DOHH2 (cell line): ENCODE results near the gene B4GALT5.
A peak's percentile ranks its signal among the peaks of the same experiment; 100 is the strongest.

Experiments used
- H3F3A ChIP-seq: fragments of 200-600 bp; sonication (generic), shearing (Covaris generic); 2 replicates; pipeline ENCODE4 v1.6.0; 2016; ENCODE audit warnings: antibody characterized with exemption, mild to moderate bottlenecking; ENCODE audit not compliant: control insufficient read depth, insufficient read depth
- H3K27ac ChIP-seq: fragments of 200-600 bp; sonication (generic); 2 replicates; pipeline ENCODE4 v1.5.1; 2014; ENCODE audit warnings: low read depth, mild to moderate bottlenecking, low read length, moderate library complexity
- H3K27me3 ChIP-seq: fragments of 200-600 bp; sonication (generic); 2 replicates; pipeline ENCODE4 v1.6.1; 2014; ENCODE audit warnings: mild to moderate bottlenecking, low read length, mixed read lengths; ENCODE audit not compliant: control insufficient read depth
- H3K36me3 ChIP-seq: fragments of 200-600 bp; sonication (generic); 2 replicates; pipeline ENCODE4 v1.6.1; 2014; ENCODE audit warnings: mild to moderate bottlenecking, low read length, moderate library complexity, mixed read lengths; ENCODE audit not compliant: control insufficient read depth
- H3K4me1 ChIP-seq: fragments of 200-600 bp; sonication (generic); 2 replicates; pipeline ENCODE4 v1.6.1; 2014; ENCODE audit warnings: mild to moderate bottlenecking, low read length, mixed read lengths; ENCODE audit not compliant: control insufficient read depth
- H3K4me2 ChIP-seq: fragments of 200-600 bp; sonication (generic); 2 replicates; pipeline ENCODE4 v1.6.0; 2014; ENCODE audit warnings: mild to moderate bottlenecking, low read length, moderate library complexity
- H3K4me3 ChIP-seq: fragments of 200-600 bp; sonication (generic); 2 replicates; pipeline ENCODE4 v1.5.1; 2014; ENCODE audit warnings: mild to moderate bottlenecking, low read length, mixed read lengths
- H3K79me2 ChIP-seq: fragments of 200-600 bp; sonication (generic); 2 replicates; pipeline ENCODE4 v1.6.1; 2014; ENCODE audit warnings: mild to moderate bottlenecking, low read length, mixed read lengths; ENCODE audit not compliant: control insufficient read depth
- H3K9me2 ChIP-seq: fragments of 200-600 bp; sonication (generic); replicated peaks from 2 replicates; pipeline ENCODE4 v1.6.1; 2014; ENCODE audit warnings: mild to moderate bottlenecking, low read length, mixed read lengths; ENCODE audit not compliant: control insufficient read depth
- H3K9me3 ChIP-seq: fragments of 200-600 bp; sonication (generic); 2 replicates; pipeline ENCODE4 v1.6.1; 2014; ENCODE audit warnings: antibody characterized with exemption, low read length, mixed read lengths; ENCODE audit not compliant: control insufficient read depth, insufficient read depth
- H4K20me1 ChIP-seq: fragments of 200-600 bp; sonication (generic); 2 replicates; pipeline ENCODE4 v1.6.0; 2014; ENCODE audit warnings: low read depth, mild to moderate bottlenecking, antibody characterized with exemption, low read length, moderate library complexity; ENCODE audit not compliant: control insufficient read depth, insufficient read depth
- EZH2phosphoT487 ChIP-seq: fragments of 200-600 bp; sonication (generic); IDR thresholded peaks from 2 replicates; pipeline ENCODE4 v1.6.1; 2017; ENCODE audit warnings: borderline replicate concordance, mild to moderate bottlenecking, antibody characterized with exemption, low read length, moderate library complexity, mixed read lengths
- TF ChIP-seq, protein P1 (sequence below): fragments of 200-600 bp; sonication (generic); IDR thresholded peaks from one replicate; pipeline ENCODE4 v1.5.1; 2014; ENCODE audit warnings: antibody characterized with exemption, mild to moderate bottlenecking, low read depth, low read length; ENCODE audit not compliant: poor library complexity, severe bottlenecking

B4GALT5 gene

DNA sequence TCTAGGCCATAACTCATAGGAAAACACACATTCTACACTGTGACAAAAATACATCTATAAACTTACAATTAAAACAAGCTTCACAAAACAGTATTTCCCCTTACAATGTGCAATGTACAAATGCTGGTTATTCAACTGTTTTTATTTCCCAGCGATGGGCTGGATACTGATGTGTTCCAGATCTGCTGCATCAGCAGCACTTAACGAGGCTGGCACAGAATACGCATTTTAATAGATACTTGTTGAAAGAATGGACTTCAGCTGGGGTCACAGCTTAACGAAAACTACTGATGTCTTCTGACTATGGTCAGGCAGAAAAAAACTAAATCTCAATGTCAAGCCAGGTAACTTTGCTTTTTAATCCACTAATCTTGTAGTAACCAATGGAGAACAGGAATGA is 70.9 kb downstream of the B4GALT5 start:
- H3K79me2 ChIP-seq = no peaks in the 10 kb centered on the region
- no peaks in the 10 kb centered on the region for H3K9me2 ChIP-seq
- H3K4me2 ChIP-seq = no peak overlapping the region
- H3K36me3 ChIP-seq = peaks cover 86% of the 10 kb centered on the region
- TF ChIP-seq, protein P1, sequence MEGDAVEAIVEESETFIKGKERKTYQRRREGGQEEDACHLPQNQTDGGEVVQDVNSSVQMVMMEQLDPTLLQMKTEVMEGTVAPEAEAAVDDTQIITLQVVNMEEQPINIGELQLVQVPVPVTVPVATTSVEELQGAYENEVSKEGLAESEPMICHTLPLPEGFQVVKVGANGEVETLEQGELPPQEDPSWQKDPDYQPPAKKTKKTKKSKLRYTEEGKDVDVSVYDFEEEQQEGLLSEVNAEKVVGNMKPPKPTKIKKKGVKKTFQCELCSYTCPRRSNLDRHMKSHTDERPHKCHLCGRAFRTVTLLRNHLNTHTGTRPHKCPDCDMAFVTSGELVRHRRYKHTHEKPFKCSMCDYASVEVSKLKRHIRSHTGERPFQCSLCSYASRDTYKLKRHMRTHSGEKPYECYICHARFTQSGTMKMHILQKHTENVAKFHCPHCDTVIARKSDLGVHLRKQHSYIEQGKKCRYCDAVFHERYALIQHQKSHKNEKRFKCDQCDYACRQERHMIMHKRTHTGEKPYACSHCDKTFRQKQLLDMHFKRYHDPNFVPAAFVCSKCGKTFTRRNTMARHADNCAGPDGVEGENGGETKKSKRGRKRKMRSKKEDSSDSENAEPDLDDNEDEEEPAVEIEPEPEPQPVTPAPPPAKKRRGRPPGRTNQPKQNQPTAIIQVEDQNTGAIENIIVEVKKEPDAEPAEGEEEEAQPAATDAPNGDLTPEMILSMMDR = no peak
- no peak for TF ChIP-seq EZH2phosphoT487
- no peaks in the 10 kb centered on the region for H4K20me1 ChIP-seq
- peaks cover 18% of the 10 kb centered on the region for H3K4me1 ChIP-seq
- H3K27ac ChIP-seq = no peak overlapping the region
- H3K9me3 ChIP-seq = no peaks in the 10 kb centered on the region
- H3F3A ChIP-seq = peaks cover 13% of the 10 kb centered on the region
- no peaks in the 10 kb centered on the region for H3K27me3 ChIP-seq
- H3K4me3 ChIP-seq = no peak overlapping the region

DNA sequence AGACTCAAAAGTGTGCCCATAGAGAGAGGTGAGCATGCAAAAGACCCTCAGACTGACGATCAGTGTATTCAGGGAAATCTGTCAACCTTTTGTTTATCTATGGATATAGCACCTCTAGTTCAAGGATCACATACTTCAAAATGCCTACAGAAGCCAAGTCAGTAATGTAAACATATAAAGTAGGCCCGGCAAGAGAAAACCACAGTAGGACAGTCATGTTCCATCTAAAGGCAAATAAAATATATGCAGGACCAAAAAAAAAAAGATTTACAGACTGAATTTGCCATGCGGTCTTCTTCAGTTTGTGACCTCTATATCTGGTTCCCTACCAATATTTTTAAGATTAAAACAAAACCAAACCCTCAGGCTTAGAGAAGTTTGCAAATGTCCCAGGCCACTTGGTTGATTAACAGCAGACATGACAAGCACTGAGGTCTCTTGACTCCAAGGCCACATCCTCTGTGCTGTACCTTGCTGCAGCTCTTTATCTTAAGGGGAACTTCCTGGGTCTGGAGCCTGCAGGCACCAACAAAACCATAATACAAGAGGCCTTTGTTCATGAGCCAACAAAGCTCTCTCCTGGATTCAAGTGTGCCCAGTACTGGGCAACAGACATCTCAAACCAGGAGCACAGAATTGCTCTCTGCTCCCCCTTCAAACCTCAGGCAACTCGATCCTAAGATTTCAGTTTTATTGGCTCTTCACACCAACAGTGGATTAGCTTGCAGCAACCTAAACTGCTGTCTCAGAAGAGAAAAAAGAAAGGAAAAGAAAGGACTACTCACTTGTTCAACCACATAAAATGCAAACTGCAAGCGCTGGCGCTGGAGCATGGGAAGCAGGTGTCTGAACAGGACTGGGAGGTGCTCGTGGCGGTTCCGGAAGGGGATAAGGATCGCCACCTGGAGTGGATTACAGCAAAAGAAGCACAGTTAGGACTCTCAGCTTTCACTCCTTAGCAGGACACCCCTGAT is 71.7 kb downstream of the B4GALT5 start:
- no peaks in the 10 kb centered on the region for H3K9me2 ChIP-seq
- H3K36me3 ChIP-seq = peaks cover 84% of the 10 kb centered on the region
- no peak overlapping the region for H3K27ac ChIP-seq
- H3K4me3 ChIP-seq = no peak overlapping the region
- no peak overlapping the region for H3K4me2 ChIP-seq
- H4K20me1 ChIP-seq = no peaks in the 10 kb centered on the region
- no peaks in the 10 kb centered on the region for H3K79me2 ChIP-seq
- H3K27me3 ChIP-seq = no peaks in the 10 kb centered on the region
- peaks cover 18% of the 10 kb centered on the region for H3F3A ChIP-seq
- TF ChIP-seq, protein P1 = no peak
- TF ChIP-seq EZH2phosphoT487 = no peak
- no peaks in the 10 kb centered on the region for H3K9me3 ChIP-seq
- peaks cover 26% of the 10 kb centered on the region for H3K4me1 ChIP-seq

DNA sequence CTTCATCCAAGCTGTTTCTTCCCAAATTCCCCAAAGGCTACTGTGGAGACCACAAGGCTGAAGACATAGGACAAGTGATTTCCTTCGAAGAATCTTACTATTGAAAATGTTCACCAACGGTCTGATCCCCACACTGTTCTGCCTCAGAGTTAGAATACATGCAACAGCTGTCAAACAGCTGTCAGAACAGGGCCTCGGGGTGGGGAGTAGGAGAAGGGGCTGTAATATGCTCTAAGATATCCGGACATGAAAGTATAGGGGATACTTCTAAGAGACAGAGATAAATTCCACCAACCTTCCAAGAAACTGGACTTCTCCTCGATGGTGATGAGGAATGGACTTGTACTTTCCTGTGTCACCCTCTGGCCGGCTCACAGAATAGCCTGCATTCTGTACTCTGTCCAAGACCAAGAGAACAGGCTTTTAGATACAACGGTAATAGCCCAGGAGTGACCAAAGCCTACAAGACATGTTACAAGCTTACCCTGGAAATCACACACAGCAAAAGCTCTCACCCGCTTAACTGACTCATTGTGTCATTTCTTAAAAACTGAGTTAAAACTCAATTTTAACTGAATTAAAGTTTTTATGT is 76.5 kb downstream of the B4GALT5 start:
- no peak for TF ChIP-seq EZH2phosphoT487
- TF ChIP-seq, protein P1 = no peak
- Histone ChIP-seq H3K36me3 (peaks cover 70% of the 10 kb centered on the region), H3K27me3 (no peaks in the 10 kb centered on the region), H3K4me1 (peaks cover 71% of the 10 kb centered on the region), H3K79me2 (peaks cover 6% of the 10 kb centered on the region), H3K4me3 (peak overlapping the region; percentile 80), H3K4me2 (peak overlapping the region; percentile 89), H3K9me3 (no peaks in the 10 kb centered on the region), H4K20me1 (no peaks in the 10 kb centered on the region), H3F3A (peaks cover 60% of the 10 kb centered on the region), H3K27ac (peak overlapping the region; percentile 99), H3K9me2 (no peaks in the 10 kb centered on the region)
